GM18526 (cell line): Measurements from ENCODE around the gene PCED1B.

ENCODE experiments used
- POLR2A ChIP-seq: IDR thresholded peaks from 3 replicates; pipeline ENCODE4 v1.6.1; 2011; ENCODE audit not compliant: insufficient read length; ENCODE audit errors: extremely low read depth

Gene PCED1B

GRCh38 chr12:47066278-47067025 lies 13.0 kb upstream of the PCED1B start:
- no peak for TF ChIP-seq POLR2A

GRCh38 chr12:47067176-47067575 lies 12.2 kb upstream of the PCED1B start:
- TF ChIP-seq POLR2A = no peak

GRCh38 chr12:47067771-47068431 lies 11.5 kb upstream of the PCED1B start:
- no peak for TF ChIP-seq POLR2A

- no peak for TF ChIP-seq POLR2A
Measured at GRCh38 chr12:47068539-47068938, 10.9 kb upstream of the PCED1B start.

- no peak for TF ChIP-seq POLR2A
Measured at GRCh38 chr12:47070310-47070709, 9.1 kb upstream of the PCED1B start.

GRCh38 chr12:47071241-47071852 lies 8.1 kb upstream of the PCED1B start:
- no peak for TF ChIP-seq POLR2A

GRCh38 chr12:47073951-47074350 lies 5.5 kb upstream of the PCED1B start:
- TF ChIP-seq POLR2A = no peak

- no peak for TF ChIP-seq POLR2A
Measured at GRCh38 chr12:47074757-47075156, 4.7 kb upstream of the PCED1B start.

GRCh38 chr12:47075192-47076084 lies 4.0 kb upstream of the PCED1B start:
- no peak for TF ChIP-seq POLR2A

GRCh38 chr12:47077206-47078085 lies 2.0 kb upstream of the PCED1B start:
- no peak for TF ChIP-seq POLR2A

- TF ChIP-seq POLR2A = no peak
Measured at GRCh38 chr12:47078086-47078395, 1.4 kb upstream of the PCED1B start.

- TF ChIP-seq POLR2A = no peak
Measured at GRCh38 chr12:47078733-47079467, 521 bp upstream of the PCED1B start.

- TF ChIP-seq POLR2A = no peak
Measured at GRCh38 chr12:47079981-47080724, 732 bp downstream of the PCED1B start.

- TF ChIP-seq POLR2A = no peak
Measured at GRCh38 chr12:47080725-47081502, 1.5 kb downstream of the PCED1B start.
